Liver (tissue), 9 donors: ENCODE results near the gene CIAPIN1. TPM values are rescaled to one million over a fixed set of nuclear protein-coding genes. Genes with fewer than 3 reads are reported as not detected.

Experiments used
- DNase-seq: peaks from one replicate; pipeline ENCODE4 v3.0.0-alpha.2; 2017; ENCODE audit warnings: low spot score
- H3K27ac ChIP-seq, 2 donors: one replicate each; pipeline ENCODE4 v1.7.0; 2013; ENCODE audit warnings: inconsistent platforms in 2 of 2, low read length in 2 of 2, control low read depth in 1 of 2, low read depth in 1 of 2, mild to moderate bottlenecking in 1 of 2
- H3K27me3 ChIP-seq, 4 donors: one replicate each; pipeline versions ENCODE4 v1.6.1 to v1.7.0; 2013; ENCODE audit warnings: low read length in 3 of 4, inconsistent platforms in 1 of 4, mild to moderate bottlenecking in 1 of 4, moderate library complexity in 1 of 4; ENCODE audit not compliant: control insufficient read depth in 4 of 4, insufficient read depth in 4 of 4
- H3K36me3 ChIP-seq, 4 donors: one replicate each; pipeline versions ENCODE4 v1.6.1 to v1.7.0; 2013; ENCODE audit warnings: low read length in 3 of 4, mild to moderate bottlenecking in 3 of 4, low read depth in 1 of 4, moderate library complexity in 1 of 4; ENCODE audit not compliant: control insufficient read depth in 4 of 4, insufficient read depth in 3 of 4
- H3K4me1 ChIP-seq, 4 donors: one replicate each; pipeline versions ENCODE4 v1.6.1 to v1.7.0; 2013; ENCODE audit warnings: low read length in 3 of 4, mild to moderate bottlenecking in 3 of 4, moderate library complexity in 1 of 4; ENCODE audit not compliant: control insufficient read depth in 4 of 4, insufficient read depth in 4 of 4
- H3K4me3 ChIP-seq, 3 donors: one replicate each; pipeline versions ENCODE4 v1.6.1 to v1.7.0; 2013; ENCODE audit warnings: low read length in 3 of 3, control low read depth in 1 of 3, low read depth in 1 of 3, mild to moderate bottlenecking in 1 of 3
- H3K9ac ChIP-seq, 2 donors: one replicate each; pipeline ENCODE4 v1.7.0; 2013; ENCODE audit warnings: low read length in 2 of 2, mild to moderate bottlenecking in 2 of 2, moderate library complexity in 2 of 2, control low read depth in 1 of 2, low read depth in 1 of 2
- H3K9me3 ChIP-seq, 4 donors: one replicate each; pipeline versions ENCODE4 v1.6.1 to v1.7.0; 2013; ENCODE audit warnings: low read length in 3 of 4; ENCODE audit not compliant: control insufficient read depth in 4 of 4
- FOXA1 ChIP-seq: IDR thresholded peaks from 2 replicates; pipeline ENCODE4 v1.6.1; 2016; ENCODE audit warnings: antibody characterized with exemption
- FOXA2 ChIP-seq: IDR thresholded peaks from 2 replicates; pipeline ENCODE4 v1.6.1; 2016; ENCODE audit warnings: antibody characterized with exemption
- GABPA ChIP-seq, 2 donors: IDR thresholded peaks in 1 of 2; conservative IDR thresholded peaks in 1 of 2; 2 replicates each; pipeline ENCODE4 v1.6.1; 2016; ENCODE audit warnings: antibody characterized with exemption in 2 of 2, mild to moderate bottlenecking in 1 of 2, moderate library complexity in 1 of 2
- HNF4A ChIP-seq, 2 donors: conservative IDR thresholded peaks; 2 replicates each; pipeline ENCODE4 v1.6.1; 2016; ENCODE audit warnings: antibody characterized with exemption in 2 of 2, mild to moderate bottlenecking in 2 of 2
- HNF4G ChIP-seq: IDR thresholded peaks from 2 replicates; pipeline ENCODE4 v1.6.1; 2016; ENCODE audit warnings: antibody characterized with exemption
- JUND ChIP-seq, 2 donors: IDR thresholded peaks; 2 replicates each; pipeline ENCODE4 v1.6.1; 2016; ENCODE audit warnings: antibody characterized with exemption in 2 of 2
- NR2F2 ChIP-seq: IDR thresholded peaks from 2 replicates; pipeline ENCODE4 v1.6.1; 2016; ENCODE audit warnings: antibody characterized with exemption
- RAD21 ChIP-seq, 2 donors: IDR thresholded peaks; 2 replicates each; pipeline ENCODE4 v1.6.1; 2016; ENCODE audit warnings: antibody characterized with exemption in 2 of 2, mild to moderate bottlenecking in 2 of 2
- RXRA ChIP-seq, 2 donors: IDR thresholded peaks; 2 replicates each; pipeline ENCODE4 v1.6.1; 2017 to 2018; ENCODE audit warnings: antibody characterized with exemption in 2 of 2, mild to moderate bottlenecking in 1 of 2
- SP1 ChIP-seq: IDR thresholded peaks from 2 replicates; pipeline ENCODE4 v1.6.1; 2018; ENCODE audit warnings: antibody characterized with exemption, mild to moderate bottlenecking
- TAF1 ChIP-seq: conservative IDR thresholded peaks from 2 replicates; pipeline ENCODE4 v1.6.1; 2016; ENCODE audit warnings: antibody characterized with exemption, mild to moderate bottlenecking
- YY1 ChIP-seq: IDR thresholded peaks from 2 replicates; pipeline ENCODE4 v1.6.1; 2016; ENCODE audit warnings: antibody characterized with exemption, mild to moderate bottlenecking
- WGBS: extraction: QIAGEN DNeasy Blood & Tissue Kit; methylation state at CpG from one replicate; pipeline ENCODE4 v1.1.7; 2013; 5-methylcytosine and 5-hydroxymethylcytosine counted together
- polyA plus RNA-seq, 2 donors: library from polyadenylated mRNA; stranded (reverse) in 1 of 2; unstranded in 1 of 2; fragments of 200-250 nt in 1 of 2; fragments of >200 nt in 1 of 2; fragmentation: Nextera tagmentation in 1 of 2; extraction: Ambion mirVana in 1 of 2; gene quantifications; one replicate each; pipeline versions ENCODE4 v1.2.1 to v1.2.3, GENCODE V29; 2013 to 2015
- total RNA-seq, 2 donors: library from RNA; depleted of rRNA; stranded (reverse); fragments of >200 nt; gene quantifications; one replicate each; pipeline ENCODE4 v1.2.3, GENCODE V29; 2014
- TF ChIP-seq, protein P1 (sequence below): fragments of 150-350 bp; IDR thresholded peaks from 2 replicates; pipeline ENCODE4 v1.5.1; 2017; ENCODE audit warnings: improper control_type of control experiment, low read depth, low read length; ENCODE audit not compliant: missing input control
- TF ChIP-seq, protein P2 (sequence below): IDR thresholded peaks from 2 replicates; pipeline ENCODE4 v1.6.1; 2016; ENCODE audit warnings: antibody characterized with exemption, mild to moderate bottlenecking
- donor health status: healthy.
- donor health status: healthy.
- donor health status: healthy.
- donor health status: healthy.
- donor health status: healthy.

Gene CIAPIN1
- total and polyA plus RNA-seq, 4 donors, result 19.5 to 32.7 (median 23.4) TPM

DNA sequence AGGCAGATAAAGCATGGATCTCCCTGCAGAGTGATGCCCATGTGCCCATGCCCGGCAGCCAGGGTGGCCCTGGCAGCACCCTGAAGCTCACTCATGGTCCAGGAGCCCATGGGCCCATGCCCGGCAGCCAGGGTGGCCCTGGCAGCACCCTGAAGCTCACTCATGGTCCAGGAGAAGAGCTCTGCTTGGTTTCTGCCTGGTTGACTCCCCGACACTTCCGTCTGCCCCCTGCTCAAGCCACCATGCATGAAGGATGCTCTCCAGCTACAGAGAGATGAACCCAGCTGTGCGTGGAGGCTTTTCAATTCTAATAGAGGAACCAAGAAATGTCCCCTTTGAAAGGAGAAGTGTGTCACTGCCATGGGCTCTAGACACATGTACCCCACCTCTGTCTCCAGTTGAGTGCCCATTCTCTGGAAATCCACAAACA lies 33.9 kb downstream of the CIAPIN1 start (continued):
- no peak for TF ChIP-seq HNF4G
- TF ChIP-seq RAD21 (IDR thresholded peaks at IDR 0.05), result no peak
- TF ChIP-seq SP1, result no peak
- TF ChIP-seq YY1, result no peak
- TF ChIP-seq HNF4A (conservative IDR thresholded peaks at IDR 0.05), result no peak
- TF ChIP-seq NR2F2, result no peak
- TF ChIP-seq JUND (IDR thresholded peaks at IDR 0.05), result no peak
- TF ChIP-seq GABPA (IDR thresholded peaks at IDR 0.05 in 1 of 2, conservative IDR thresholded peaks at IDR 0.05 in 1 of 2), result no peak
- no peak for TF ChIP-seq TAF1
- TF ChIP-seq RXRA (IDR thresholded peaks at IDR 0.05), result no peak

DNA sequence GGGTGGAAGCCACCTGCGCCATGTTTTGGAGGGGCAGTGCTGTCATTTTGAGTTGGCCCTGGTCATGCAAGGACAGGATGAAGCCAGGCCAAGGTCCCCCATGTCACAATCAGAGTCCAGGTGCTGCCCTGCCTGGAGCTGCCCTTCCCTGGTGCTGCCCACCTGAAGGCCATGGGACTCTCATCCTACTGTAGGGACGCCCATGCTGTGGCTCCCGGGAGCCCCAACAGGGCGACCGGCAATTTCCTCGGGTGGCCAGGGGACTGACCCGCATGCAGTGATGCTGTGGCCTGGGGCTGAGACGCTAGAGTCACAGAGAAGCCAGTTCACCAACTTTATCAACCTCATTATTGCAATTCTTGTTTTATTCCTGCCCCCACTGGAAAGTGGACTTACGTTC lies 34.6 kb downstream of the CIAPIN1 start:
- Histone ChIP-seq H3K4me3 (no peak overlapping the region), H3K4me1 (peaks cover 5 to 14% (median 9%) of the 10 kb centered on the region in 4 donors), H3K27me3 (no peaks in the 10 kb centered on the region), H3K36me3 (no peaks in the 10 kb centered on the region), H3K27ac (no peak overlapping the region), H3K9ac (no peak overlapping the region), H3K9me3 (no peaks in the 10 kb centered on the region)
- no peak for TF ChIP-seq FOXA2
- TF ChIP-seq GABPA (IDR thresholded peaks at IDR 0.05 in 1 of 2, conservative IDR thresholded peaks at IDR 0.05 in 1 of 2), result no peak
- no peak for TF ChIP-seq YY1
- TF ChIP-seq HNF4G, result no peak
- no peak for TF ChIP-seq RAD21 (IDR thresholded peaks at IDR 0.05)
- no peak for DNase-seq
- WGBS, result 94% methylated on average over 9 of the region's 9 CpGs

DNA sequence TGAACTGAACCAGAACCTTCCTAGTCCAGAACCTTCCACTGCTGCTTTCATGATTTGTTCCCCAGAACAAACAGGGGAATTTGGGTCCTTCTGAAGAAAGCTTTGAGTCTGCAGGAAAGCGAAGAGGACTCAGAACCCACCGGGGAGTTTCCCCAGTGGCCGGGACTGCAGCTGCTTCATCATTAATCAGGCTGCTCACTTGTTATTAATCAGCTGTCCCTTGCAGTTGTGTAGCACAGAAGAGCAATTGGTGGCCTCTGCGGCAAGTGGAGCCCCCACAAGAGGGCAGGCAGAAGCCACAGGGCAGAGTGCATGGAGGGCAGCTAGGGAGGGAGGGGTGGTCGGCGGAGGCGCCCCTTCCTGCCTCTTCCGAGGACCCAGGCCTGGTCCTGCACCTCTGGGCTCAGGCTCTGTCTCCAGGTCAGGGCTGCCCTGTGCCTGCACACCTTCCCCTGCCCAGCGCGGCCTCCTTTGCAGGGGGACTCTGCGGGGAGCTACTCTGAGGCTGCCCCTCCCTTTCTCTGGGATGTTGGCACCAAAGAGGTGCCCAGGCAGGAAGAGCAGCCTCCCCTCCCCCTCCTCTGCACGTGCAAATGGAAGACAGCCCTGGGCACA lies 35.7 kb downstream of the CIAPIN1 start:
- no peaks in the 10 kb centered on the region for H3K9me3 ChIP-seq
- no peak for DNase-seq
- H3K27ac ChIP-seq, result no peak overlapping the region
- peaks cover 0 to 3% (median 2%) of the 10 kb centered on the region in 4 donors for H3K4me1 ChIP-seq
- WGBS, result 82% methylated on average over 12 of the region's 12 CpGs
- TF ChIP-seq, protein P1, sequence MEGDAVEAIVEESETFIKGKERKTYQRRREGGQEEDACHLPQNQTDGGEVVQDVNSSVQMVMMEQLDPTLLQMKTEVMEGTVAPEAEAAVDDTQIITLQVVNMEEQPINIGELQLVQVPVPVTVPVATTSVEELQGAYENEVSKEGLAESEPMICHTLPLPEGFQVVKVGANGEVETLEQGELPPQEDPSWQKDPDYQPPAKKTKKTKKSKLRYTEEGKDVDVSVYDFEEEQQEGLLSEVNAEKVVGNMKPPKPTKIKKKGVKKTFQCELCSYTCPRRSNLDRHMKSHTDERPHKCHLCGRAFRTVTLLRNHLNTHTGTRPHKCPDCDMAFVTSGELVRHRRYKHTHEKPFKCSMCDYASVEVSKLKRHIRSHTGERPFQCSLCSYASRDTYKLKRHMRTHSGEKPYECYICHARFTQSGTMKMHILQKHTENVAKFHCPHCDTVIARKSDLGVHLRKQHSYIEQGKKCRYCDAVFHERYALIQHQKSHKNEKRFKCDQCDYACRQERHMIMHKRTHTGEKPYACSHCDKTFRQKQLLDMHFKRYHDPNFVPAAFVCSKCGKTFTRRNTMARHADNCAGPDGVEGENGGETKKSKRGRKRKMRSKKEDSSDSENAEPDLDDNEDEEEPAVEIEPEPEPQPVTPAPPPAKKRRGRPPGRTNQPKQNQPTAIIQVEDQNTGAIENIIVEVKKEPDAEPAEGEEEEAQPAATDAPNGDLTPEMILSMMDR, result no peak
- TF ChIP-seq JUND (IDR thresholded peaks at IDR 0.05) (no peak), HNF4G (no peak), YY1 (no peak), SP1 (no peak), TAF1 (no peak), RAD21 (IDR thresholded peaks at IDR 0.05) (no peak), GABPA (IDR thresholded peaks at IDR 0.05 in 1 of 2, conservative IDR thresholded peaks at IDR 0.05 in 1 of 2) (no peak), FOXA1 (no peak), NR2F2 (no peak)
- TF ChIP-seq, protein P2, sequence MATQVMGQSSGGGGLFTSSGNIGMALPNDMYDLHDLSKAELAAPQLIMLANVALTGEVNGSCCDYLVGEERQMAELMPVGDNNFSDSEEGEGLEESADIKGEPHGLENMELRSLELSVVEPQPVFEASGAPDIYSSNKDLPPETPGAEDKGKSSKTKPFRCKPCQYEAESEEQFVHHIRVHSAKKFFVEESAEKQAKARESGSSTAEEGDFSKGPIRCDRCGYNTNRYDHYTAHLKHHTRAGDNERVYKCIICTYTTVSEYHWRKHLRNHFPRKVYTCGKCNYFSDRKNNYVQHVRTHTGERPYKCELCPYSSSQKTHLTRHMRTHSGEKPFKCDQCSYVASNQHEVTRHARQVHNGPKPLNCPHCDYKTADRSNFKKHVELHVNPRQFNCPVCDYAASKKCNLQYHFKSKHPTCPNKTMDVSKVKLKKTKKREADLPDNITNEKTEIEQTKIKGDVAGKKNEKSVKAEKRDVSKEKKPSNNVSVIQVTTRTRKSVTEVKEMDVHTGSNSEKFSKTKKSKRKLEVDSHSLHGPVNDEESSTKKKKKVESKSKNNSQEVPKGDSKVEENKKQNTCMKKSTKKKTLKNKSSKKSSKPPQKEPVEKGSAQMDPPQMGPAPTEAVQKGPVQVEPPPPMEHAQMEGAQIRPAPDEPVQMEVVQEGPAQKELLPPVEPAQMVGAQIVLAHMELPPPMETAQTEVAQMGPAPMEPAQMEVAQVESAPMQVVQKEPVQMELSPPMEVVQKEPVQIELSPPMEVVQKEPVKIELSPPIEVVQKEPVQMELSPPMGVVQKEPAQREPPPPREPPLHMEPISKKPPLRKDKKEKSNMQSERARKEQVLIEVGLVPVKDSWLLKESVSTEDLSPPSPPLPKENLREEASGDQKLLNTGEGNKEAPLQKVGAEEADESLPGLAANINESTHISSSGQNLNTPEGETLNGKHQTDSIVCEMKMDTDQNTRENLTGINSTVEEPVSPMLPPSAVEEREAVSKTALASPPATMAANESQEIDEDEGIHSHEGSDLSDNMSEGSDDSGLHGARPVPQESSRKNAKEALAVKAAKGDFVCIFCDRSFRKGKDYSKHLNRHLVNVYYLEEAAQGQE, result no peak
- no peak overlapping the region for H3K4me3 ChIP-seq
- no peaks in the 10 kb centered on the region for H3K36me3 ChIP-seq
- H3K27me3 ChIP-seq, result no peaks in the 10 kb centered on the region
- H3K9ac ChIP-seq, result no peak overlapping the region
